ENCODE results near the gene TKTL2.

- TF ChIP-seq, protein P1, sequence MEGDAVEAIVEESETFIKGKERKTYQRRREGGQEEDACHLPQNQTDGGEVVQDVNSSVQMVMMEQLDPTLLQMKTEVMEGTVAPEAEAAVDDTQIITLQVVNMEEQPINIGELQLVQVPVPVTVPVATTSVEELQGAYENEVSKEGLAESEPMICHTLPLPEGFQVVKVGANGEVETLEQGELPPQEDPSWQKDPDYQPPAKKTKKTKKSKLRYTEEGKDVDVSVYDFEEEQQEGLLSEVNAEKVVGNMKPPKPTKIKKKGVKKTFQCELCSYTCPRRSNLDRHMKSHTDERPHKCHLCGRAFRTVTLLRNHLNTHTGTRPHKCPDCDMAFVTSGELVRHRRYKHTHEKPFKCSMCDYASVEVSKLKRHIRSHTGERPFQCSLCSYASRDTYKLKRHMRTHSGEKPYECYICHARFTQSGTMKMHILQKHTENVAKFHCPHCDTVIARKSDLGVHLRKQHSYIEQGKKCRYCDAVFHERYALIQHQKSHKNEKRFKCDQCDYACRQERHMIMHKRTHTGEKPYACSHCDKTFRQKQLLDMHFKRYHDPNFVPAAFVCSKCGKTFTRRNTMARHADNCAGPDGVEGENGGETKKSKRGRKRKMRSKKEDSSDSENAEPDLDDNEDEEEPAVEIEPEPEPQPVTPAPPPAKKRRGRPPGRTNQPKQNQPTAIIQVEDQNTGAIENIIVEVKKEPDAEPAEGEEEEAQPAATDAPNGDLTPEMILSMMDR (IDR thresholded peaks at IDR 0.05; ENCODE audit: insufficient read depth, low read length), result no peak
- TF ChIP-seq POLR2AphosphoS5 (IDR thresholded peaks at IDR 0.05; ENCODE audit: low read depth), result no peak
- TF ChIP-seq GABPA (IDR thresholded peaks at IDR 0.05; ENCODE audit: low read depth), result no peak
Observed at GRCh38 chr4:163515198-163515597, 41.6 kb upstream of the TKTL2 start.
